Measurements from ENCODE around the gene RASSF5. TPM values are rescaled to one million over a fixed set of nuclear protein-coding genes. Genes with fewer than 3 reads are reported as not detected.
A peak's percentile ranks its signal among the peaks of the same experiment; 100 is the strongest.

The RASSF5 gene
- total and polyA plus RNA-seq, 9 of the 15 experiments (the other 6 are each of a cell fraction or from before 2014, with no cell fraction given): 6.1 to 41.0 (median 25.2) TPM

- TF ChIP-seq FOXO4 (CRISPR knock-in tag; IDR thresholded peaks at IDR 0.05) (no peak), HDAC3 (IDR thresholded peaks at IDR 0.05; ENCODE audit: borderline replicate concordance, partially characterized antibody) (no peak), ATF2 (CRISPR knock-in tag; IDR thresholded peaks at IDR 0.05) (no peak)
These were observed 6.2 kb downstream of the RASSF5 start (continued) for GRCh38 chr1:206513312-206514111.

- intact Hi-C loops (cut with micrococcal nuclease): no loop called here
- Histone ChIP-seq H3K27ac (ENCODE audit: extremely low read depth, low read depth, low read length) (no peak overlapping the region), H3K79me2 (ENCODE audit: control insufficient read depth, insufficient read depth, low read length) (no peaks in the 10 kb centered on the region), H3K4me2 (ENCODE audit: insufficient read depth, low read length) (no peak overlapping the region), H3K9me1 (ENCODE audit: control insufficient read depth, insufficient read depth, low read length) (no peaks in the 10 kb centered on the region), H3K9me3 (replicated peaks; ENCODE audit: control insufficient read depth, insufficient read depth, low read depth, low read length) (no peaks in the 10 kb centered on the region), H4K20me1 (replicated peaks; ENCODE audit: control insufficient read depth, insufficient read depth, low read length) (0 out of 2 replicates have a peak, but pooled peaks cover 4% of the 10 kb centered on the region), H3K36me3 (ENCODE audit: control insufficient read depth, insufficient read depth, low read length) (no peaks in the 10 kb centered on the region), H3K27me3 (ENCODE audit: control insufficient read depth in 2 of 2, insufficient read depth in 2 of 2, low read length in 2 of 2) (peaks cover 7 to 34% of the 10 kb centered on the region in 2 experiments; a peak in 4 of 5 replicates), H3K4me1 (replicated peaks in 1 of 2; ENCODE audit: control insufficient read depth in 2 of 2, insufficient read depth in 2 of 2, low read length in 2 of 2) (peaks cover 3 to 11% of the 10 kb centered on the region in 2 experiments; a peak in 4 of 5 replicates), H2AFZ (ENCODE audit: low read depth, low read length) (no peak overlapping the region), H3K4me3 (no peak overlapping the region), H3K9ac (ENCODE audit: insufficient read depth in 1 of 2, low read depth in 2 of 2, low read length in 2 of 2) (no peak overlapping the region)
- no peak for FAIRE-seq
- CTCF ChIA-PET (ENCODE audit: low intra/inter-chr PET ratio): interaction anchor here (0.7 kb wide), 1 partner anchor 764 kb away, joined by 3 read pairs; no protein-coding TSS in a partner anchor
- 17% methylated on average over 5 of the region's 5 CpGs for WGBS (ENCODE audit: insufficient coverage, low coverage, missing lambda C conversion rate)
- no peak for DNase-seq (ENCODE audit: extremely low read depth in 1 of 4, low spot score in 3 of 4)
- no peak for ATAC-seq
- POLR2A ChIA-PET: no interaction called here
- no TSS peak for BruUV-seq (replicated peaks)
- in situ Hi-C loops (cut with MboI): no loop called here
- TF ChIP-seq ATF7 (IDR thresholded peaks at IDR 0.05) (peak; percentile 41; the same call in 1 of the 2 replicates), FOXA3 (CRISPR knock-in tag; conservative IDR thresholded peaks at IDR 0.05 in 1 of 2, IDR thresholded peaks at IDR 0.05 in 1 of 2) (peak in 1 of 2 experiments; percentile 62; a peak in 1 of 4 replicates), ZNF639 (CRISPR knock-in tag; conservative IDR thresholded peaks at IDR 0.05 in 1 of 2, IDR thresholded peaks at IDR 0.05 in 1 of 2) (0 out of 4 replicates have a peak, but pooled peaks of 1 of the 2 experiments have one; percentile 24), ATF4 (CRISPR knock-in tag; IDR thresholded peaks at IDR 0.05) (peak; percentile 72; the same call in 1 of the 2 replicates), ARID1B (IDR thresholded peaks at IDR 0.05) (no peak), ELF2 (CRISPR knock-in tag; IDR thresholded peaks at IDR 0.05) (peak; percentile 57; the same call in 1 of the 2 replicates), CEBPB (tag; IDR thresholded peaks at IDR 0.05) (peak; percentile 39; the same call in 1 of the 2 replicates), ZNF766 (CRISPR knock-in tag; conservative IDR thresholded peaks at IDR 0.05) (peak; percentile 72), ZNF589 (CRISPR knock-in tag; IDR thresholded peaks at IDR 0.05; ENCODE audit: low read depth) (peak; percentile 85), TRIM24 (IDR thresholded peaks at IDR 0.05) (peak in 1 of 2 experiments; percentile 78; a peak in 1 of 4 replicates)
These were observed 7.6 kb downstream of the RASSF5 start for GRCh38 chr1:206514813-206515387.

Measured in K562 (cell line).